HEK293 (cell line): ENCODE data around the gene SSBP3.

Source experiments
- CTCF ChIA-PET: fragments of 350-600 bp; formaldehyde crosslinking; extraction: SDS; loops from one replicate; lab custom pipeline; 2021; ENCODE audit warnings: antibody characterized with exemption; lab: Yijun Ruan, JAX
- POLR2A ChIA-PET: fragments of 300-600 bp; formaldehyde crosslinking; extraction: SDS; loops from one replicate; lab custom pipeline; 2020; ENCODE audit warnings: antibody characterized with exemption, inconsistent platforms; lab: Yijun Ruan, JAX
- H3K27ac ChIP-seq: fragments of 200-500 bp; sonication (Bioruptor generic); 2 replicates; pipeline ENCODE4 v1.5.1; 2014; ENCODE audit warnings: low read depth, low read length, control low read depth, inconsistent platforms; ENCODE audit errors: extremely low read depth
- H3K36me3 ChIP-seq, 2 experiments: fragments of 200-500 bp in 1 of 2; sonication (Bioruptor generic) in 1 of 2; 1 replicate in 1 of 2; 2 replicates in 1 of 2; pipeline ENCODE4 v1.5.1; 2014 to 2017; ENCODE audit warnings: inconsistent platforms in 2 of 2, low read length in 2 of 2; ENCODE audit not compliant: control insufficient read depth in 2 of 2, insufficient read depth in 1 of 2
- H3K4me1 ChIP-seq: fragments of 200-500 bp; sonication (Bioruptor generic); 2 replicates; pipeline ENCODE4 v1.5.1; 2014; ENCODE audit warnings: mild to moderate bottlenecking, low read length, inconsistent platforms; ENCODE audit not compliant: control insufficient read depth, insufficient read depth
- H3K4me3 ChIP-seq: 2 replicates; pipeline ENCODE4 v1.5.1; 2011; ENCODE audit warnings: low read depth, mild to moderate bottlenecking, control low read depth, low read length, moderate library complexity
- H3K9me3 ChIP-seq: fragments of 200-500 bp; sonication (Bioruptor generic); 2 replicates; pipeline ENCODE4 v1.5.1; 2014; ENCODE audit warnings: low read depth, low read length, inconsistent platforms; ENCODE audit not compliant: control insufficient read depth, insufficient read depth
- EGR2 ChIP-seq: fragments of 450-650 bp; formaldehyde crosslinking; IDR thresholded peaks from 2 replicates; pipeline ENCODE4 v1.5.1; 2016; ENCODE audit warnings: low read depth, missing biosample characterization, missing genetic modification characterization
- GLI4 ChIP-seq: fragments of 450-650 bp; formaldehyde crosslinking; IDR thresholded peaks from 2 replicates; pipeline ENCODE4 v1.5.1; 2016; ENCODE audit warnings: missing biosample characterization, missing genetic modification characterization
- PRDM10 ChIP-seq: fragments of 450-650 bp; formaldehyde crosslinking; IDR thresholded peaks from 2 replicates; pipeline ENCODE4 v1.5.1; 2016; ENCODE audit warnings: missing biosample characterization, missing genetic modification characterization
- REST ChIP-seq: fragments of 450-650 bp; formaldehyde crosslinking; IDR thresholded peaks from 2 replicates; pipeline ENCODE4 v1.5.1; 2016; ENCODE audit warnings: missing biosample characterization, missing genetic modification characterization
- ZBTB17 ChIP-seq: fragments of 450-650 bp; formaldehyde crosslinking; IDR thresholded peaks from 2 replicates; pipeline ENCODE4 v1.5.1; 2016; ENCODE audit warnings: missing biosample characterization, missing genetic modification characterization
- ZBTB21 ChIP-seq: fragments of 450-650 bp; formaldehyde crosslinking; IDR thresholded peaks from 2 replicates; pipeline ENCODE4 v1.5.1; 2017; ENCODE audit warnings: missing biosample characterization, missing genetic modification characterization
- ZBTB26 ChIP-seq: fragments of 450-650 bp; formaldehyde crosslinking; optimal IDR thresholded peaks from 2 replicates; pipeline ENCODE3; 2016; ENCODE audit warnings: missing biosample characterization, mild to moderate bottlenecking, missing genetic modification characterization
- ZFHX2 ChIP-seq: fragments of 450-650 bp; formaldehyde crosslinking; conservative IDR thresholded peaks from 2 replicates; pipeline ENCODE4 v1.5.1; 2016; ENCODE audit warnings: missing biosample characterization, missing genetic modification characterization
- ZFP41 ChIP-seq: fragments of 450-650 bp; formaldehyde crosslinking; IDR thresholded peaks from 2 replicates; pipeline ENCODE4 v1.5.1; 2016; ENCODE audit warnings: missing biosample characterization, missing genetic modification characterization, borderline replicate concordance
- ZNF132 ChIP-seq: fragments of 450-650 bp; formaldehyde crosslinking; IDR thresholded peaks from 2 replicates; pipeline ENCODE4 v1.5.1; 2017; ENCODE audit warnings: missing biosample characterization, missing genetic modification characterization, borderline replicate concordance
- ZNF223 ChIP-seq: fragments of 450-650 bp; formaldehyde crosslinking; IDR thresholded peaks from 2 replicates; pipeline ENCODE4 v1.5.1; 2016; ENCODE audit warnings: missing biosample characterization, missing genetic modification characterization
- ZNF311 ChIP-seq: fragments of 450-650 bp; formaldehyde crosslinking; IDR thresholded peaks from 2 replicates; pipeline ENCODE4 v1.5.1; 2017; ENCODE audit warnings: missing biosample characterization, missing genetic modification characterization, borderline replicate concordance
- ZNF560 ChIP-seq: fragments of 450-650 bp; formaldehyde crosslinking; IDR thresholded peaks from 2 replicates; pipeline ENCODE4 v1.5.1; 2017; ENCODE audit warnings: missing biosample characterization, missing genetic modification characterization, borderline replicate concordance
- ZNF629 ChIP-seq: fragments of 450-650 bp; formaldehyde crosslinking; IDR thresholded peaks from 2 replicates; pipeline ENCODE4 v1.5.1; 2017; ENCODE audit warnings: missing biosample characterization, missing genetic modification characterization
- ZNF837 ChIP-seq: fragments of 450-650 bp; formaldehyde crosslinking; IDR thresholded peaks from 2 replicates; pipeline ENCODE4 v1.5.1; 2016; ENCODE audit warnings: missing biosample characterization, missing genetic modification characterization
- ZSCAN4 ChIP-seq: fragments of 450-650 bp; formaldehyde crosslinking; IDR thresholded peaks from 2 replicates; pipeline ENCODE4 v1.5.1; 2017; ENCODE audit warnings: missing biosample characterization, missing genetic modification characterization
- ZXDB ChIP-seq: fragments of 450-650 bp; formaldehyde crosslinking; IDR thresholded peaks from 2 replicates; pipeline ENCODE4 v1.5.1; 2016; ENCODE audit warnings: missing biosample characterization, missing genetic modification characterization

Gene SSBP3

GRCh38 chr1:54358503-54359168, 47.6 kb downstream of the SSBP3 start:
- Histone ChIP-seq H3K9me3 (no peaks in the 10 kb centered on the region), H3K27ac (no peak overlapping the region), H3K4me3 (no peak overlapping the region), H3K4me1 (peaks cover 4% of the 10 kb centered on the region; the same call in 1 of the 2 replicates), H3K36me3 (peaks cover 0 to 15% of the 10 kb centered on the region in 2 experiments; a peak in 1 of 3 replicates)
- ChIA-PET POLR2A (interaction anchor here (0.6 to 1.4 kb wide), 2 partner anchors 159 to 305 kb away, joined by 3 read pairs; partner anchors contain the start of genes CYB5RL and MRPL37), CTCF (interaction anchor here (0.6 to 1.5 kb wide), 2 partner anchors 131 to 145 kb away, joined by 3 to 7 read pairs; no protein-coding TSS in a partner anchor)
- TF ChIP-seq ZXDB (tag by site-specific recombination) (no peak), ZBTB17 (tag by site-specific recombination) (no peak), ZFHX2 (tag by site-specific recombination) (peak; percentile 48), ZNF629 (tag by site-specific recombination) (no peak), ZFP41 (no peak), ZNF837 (tag by site-specific recombination) (no peak), EGR2 (tag by site-specific recombination) (0 out of 2 replicates have a peak, but pooled peaks have one; percentile 32), ZNF560 (no peak), ZNF311 (tag by site-specific recombination) (no peak), REST (tag by site-specific recombination) (peak; percentile 83), ZNF223 (tag by site-specific recombination) (no peak), ZSCAN4 (no peak), PRDM10 (tag by site-specific recombination) (no peak), ZBTB26 (no peak), ZNF132 (no peak), ZBTB21 (tag by site-specific recombination) (no peak), GLI4 (no peak)
